Panc1 (cell line): Measurements from ENCODE around the gene CFDP1. TPM values are rescaled to one million over a fixed set of nuclear protein-coding genes. Genes with fewer than 3 reads are reported as not detected.

Source experiments
- ATAC-seq: fragments of 200-7000 bp; cut with Tn5 transposase; 2 replicates; pipeline ENCODE4 v1.9.1; 2020; ENCODE audit warnings: mild to moderate bottlenecking, moderate library complexity
- BruUV-seq: library from RNA; stranded (reverse); fragments of 400-500 nt; replicated peaks from 2 replicates; lab custom pipeline; 2021; lab: Mats Ljungman, UMichigan
- CTCF ChIA-PET: fragments of 300-600 bp; sonication (Branson Sonifier 250); formaldehyde crosslinking; loops from one replicate; lab custom pipeline; 2022; ENCODE audit warnings: antibody characterized with exemption; lab: Charles Lee
- POLR2A ChIA-PET: fragments of 300-600 bp; sonication (Branson Sonifier 250); formaldehyde crosslinking; loops from one replicate; lab custom pipeline; 2022; ENCODE audit warnings: antibody characterized with exemption; lab: Charles Lee
- DNase-seq: peaks from one replicate; pipeline ENCODE4 v3.0.0-alpha.2; 2010; ENCODE audit warnings: low read depth, low spot score
- H3K27ac ChIP-seq: 2 replicates; pipeline ENCODE4 v1.5.1; 2011; ENCODE audit warnings: mild to moderate bottlenecking, low read length, inconsistent platforms
- H3K27me3 ChIP-seq: fragments of 200-500 bp; sonication (Bioruptor generic); 2 replicates; pipeline ENCODE4 v1.6.0; 2014; ENCODE audit warnings: low read length, inconsistent platforms; ENCODE audit not compliant: control insufficient read depth, insufficient read depth
- H3K36me3 ChIP-seq: fragments of 200-500 bp; sonication (Bioruptor generic); 2 replicates; pipeline ENCODE4 v1.5.1; 2014; ENCODE audit warnings: inconsistent platforms, mild to moderate bottlenecking, low read length, moderate library complexity; ENCODE audit not compliant: control insufficient read depth, insufficient read depth
- H3K4me1 ChIP-seq: 2 replicates; pipeline ENCODE4 v1.5.1; 2011; ENCODE audit warnings: inconsistent platforms, mild to moderate bottlenecking, low read length, moderate library complexity; ENCODE audit not compliant: control insufficient read depth, insufficient read depth
- H3K4me3 ChIP-seq, 2 experiments: 2 replicates each; pipeline ENCODE4 v1.5.1; 2011 to 2012; ENCODE audit warnings: low read depth in 2 of 2, low read length in 2 of 2, mild to moderate bottlenecking in 2 of 2, inconsistent platforms in 1 of 2, moderate library complexity in 1 of 2
- H3K9me3 ChIP-seq: fragments of 200-500 bp; sonication (Bioruptor generic); 2 replicates; pipeline ENCODE4 v1.5.1; 2014; ENCODE audit warnings: low read depth, mild to moderate bottlenecking, inconsistent platforms, low read length, moderate library complexity; ENCODE audit not compliant: control insufficient read depth, insufficient read depth
- CTCF ChIP-seq: fragments of 450-650 bp; IDR thresholded peaks from 2 replicates; pipeline ENCODE4 v1.5.1; 2017; ENCODE audit warnings: mild to moderate bottlenecking
- POLR2AphosphoS5 ChIP-seq: IDR thresholded peaks from 2 replicates; pipeline ENCODE4 v1.6.1; 2012; ENCODE audit warnings: mild to moderate bottlenecking, low read depth, low read length, moderate library complexity
- REST ChIP-seq, 2 experiments: IDR thresholded peaks; 2 replicates each; pipeline ENCODE4 v1.6.1; 2011 to 2012; ENCODE audit warnings: low read depth in 2 of 2, control low read depth in 1 of 2, low read length in 1 of 2, mild to moderate bottlenecking in 1 of 2, moderate library complexity in 1 of 2; ENCODE audit not compliant: insufficient read depth in 1 of 2
- SIN3A ChIP-seq: IDR thresholded peaks from 2 replicates; pipeline ENCODE4 v1.6.1; 2012; ENCODE audit warnings: low read depth, mild to moderate bottlenecking, low read length, moderate library complexity, borderline replicate concordance; ENCODE audit not compliant: insufficient read depth
- TCF7L2 ChIP-seq: IDR thresholded peaks from 2 replicates; pipeline ENCODE4 v1.6.1; 2011; ENCODE audit warnings: mild to moderate bottlenecking, low read depth, low read length, inconsistent platforms
- in situ Hi-C: cut with HindIII; loops from 2 replicates; pipeline ENCODE4 v1.10.0; 2016; ENCODE audit warnings: low sequenced_read_pairs, low pct_unique_long_range_greater_than_20kb
- intact Hi-C: fragments of 100-400 bp; cut with micrococcal nuclease; formaldehyde crosslinking; loops from one replicate; pipeline ENCODE4 v1.10.0; 2022; ENCODE audit not compliant: unreplicated experiment
- total RNA-seq: library from RNA; stranded (reverse); gene quantifications from one replicate; pipeline ENCODE4 v1.2.1, GENCODE V29; 2021; ENCODE audit not compliant: unreplicated experiment

The CFDP1 gene
- total RNA-seq, 1 experiment from 2014 or later, result 25.7 TPM

DNA sequence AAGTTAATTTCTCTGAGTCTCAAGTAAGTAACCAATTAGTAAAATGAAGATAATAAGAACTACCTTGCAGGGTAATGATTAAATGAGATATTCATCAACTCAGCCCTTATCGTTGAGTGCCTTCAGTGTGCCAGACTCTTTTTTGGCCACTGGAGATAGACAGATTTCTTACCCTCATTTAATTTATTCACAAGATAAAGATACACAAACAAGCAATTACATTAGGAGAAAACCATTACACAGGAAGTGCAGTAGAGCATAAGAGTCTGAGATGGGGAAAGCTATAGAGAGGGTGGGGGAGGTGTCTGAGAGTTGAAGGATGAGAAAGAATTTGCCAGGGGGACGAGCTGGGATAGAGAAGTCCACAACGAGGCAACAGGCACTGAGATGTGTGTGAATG lies 109.4 kb downstream of the CFDP1 start:
- Histone ChIP-seq H3K27me3 (no peaks in the 10 kb centered on the region), H3K27ac (no peak overlapping the region), H3K9me3 (no peaks in the 10 kb centered on the region), H3K4me1 (no peaks in the 10 kb centered on the region; the same call in 1 of the 2 replicates), H3K4me3 (no peak overlapping the region), H3K36me3 (no peaks in the 10 kb centered on the region; the same call in 1 of the 2 replicates)
- in situ Hi-C loops, result no loop called here
- DNase-seq, result no peak
- intact Hi-C loops, result no loop called here
- CTCF ChIA-PET, result no interaction called here
- POLR2A ChIA-PET, result no interaction called here
- BruUV-seq, result no TSS peak
- TF ChIP-seq REST (IDR thresholded peaks at IDR 0.05; ENCODE audit: insufficient read depth in 1 of 2, low read depth in 2 of 2, low read length in 1 of 2), result no peak
- no peak for TF ChIP-seq SIN3A
- TF ChIP-seq POLR2AphosphoS5, result no peak
- no peak for TF ChIP-seq CTCF
- TF ChIP-seq TCF7L2, result no peak
- no peak for ATAC-seq

- ChIA-PET POLR2A (interaction anchor here (0.5 to 0.7 kb wide), 2 partner anchors 17 to 18 kb away, joined by 3 to 4 read pairs; no protein-coding TSS in a partner anchor), CTCF (no interaction called here)
- Histone ChIP-seq H3K4me1 (no peaks in the 10 kb centered on the region; the same call in 1 of the 2 replicates), H3K27me3 (no peaks in the 10 kb centered on the region), H3K9me3 (no peaks in the 10 kb centered on the region), H3K36me3 (no peaks in the 10 kb centered on the region; the same call in 1 of the 2 replicates), H3K4me3 (no peak overlapping the region), H3K27ac (no peak overlapping the region)
- intact Hi-C loops, result no loop called here
- BruUV-seq, result no TSS peak
- no peak for DNase-seq
- TF ChIP-seq POLR2AphosphoS5 (no peak), TCF7L2 (no peak), CTCF (no peak), SIN3A (no peak), REST (IDR thresholded peaks at IDR 0.05; ENCODE audit: insufficient read depth in 1 of 2, low read depth in 2 of 2, low read length in 1 of 2) (no peak)
- no peak for ATAC-seq
- in situ Hi-C loops, result no loop called here
Measured at GRCh38 chr16:75323198-75323597, 110.1 kb downstream of the CFDP1 start.
